HepG2 (cell line): ENCODE data around the gene DTNB. TPM values are rescaled to one million over a fixed set of nuclear protein-coding genes. Genes with fewer than 3 reads are reported as not detected.

Experiments used
- ATAC-seq: fragments of 200-7000 bp; cut with Tn5 transposase; 3 replicates; pipeline ENCODE4 v1.9.1; 2020; ENCODE audit warnings: mild to moderate bottlenecking, moderate library complexity
- BruUV-seq: library from RNA; stranded (reverse); fragments of 400-500 nt; replicated peaks from 2 replicates; lab custom pipeline; 2021; lab: Mats Ljungman, UMichigan
- CTCF ChIA-PET: fragments of 300-600 bp; formaldehyde crosslinking; extraction: SDS; loops from one replicate; lab custom pipeline; 2021; ENCODE audit warnings: low total read pairs, inconsistent platforms, low intra/inter-chr PET ratio; lab: Yijun Ruan, JAX
- POLR2A ChIA-PET: fragments of 350-600 bp; sonication (Branson Sonifier 250); formaldehyde crosslinking; loops from one replicate; lab custom pipeline; 2020; ENCODE audit warnings: antibody characterized with exemption, inconsistent platforms; lab: Yijun Ruan, JAX
- DNase-seq: peaks from one replicate; pipeline ENCODE4 v3.0.0-alpha.2; 2015; ENCODE audit warnings: low spot score
- FAIRE-seq: peaks from 3 replicates; lab custom pipeline; 2011; peaks lifted over from hg19 to GRCh38; lab: Jason Lieb, UNC
- H2AFZ ChIP-seq: one replicate; pipeline ENCODE4 v1.6.1; 2011; ENCODE audit warnings: low read length, inconsistent platforms
- H3K27ac ChIP-seq: fragments of 300-600 bp; 3 replicates; pipeline ENCODE4 v1.8.0; 2011; ENCODE audit warnings: mixed run types, mild to moderate bottlenecking, mixed read lengths, low read length, inconsistent platforms; ENCODE audit not compliant: insufficient read depth; ENCODE audit errors: extremely low read length
- H3K27me3 ChIP-seq, 2 experiments: fragments of 200-600 bp in 1 of 2; 2 replicates in 1 of 2; 3 replicates in 1 of 2; pipeline versions ENCODE4 v1.6.0 to v1.8.0; 2011; ENCODE audit warnings: low read length in 2 of 2, mild to moderate bottlenecking in 2 of 2, moderate library complexity in 2 of 2, inconsistent platforms in 1 of 2; ENCODE audit not compliant: insufficient read depth in 2 of 2, control insufficient read depth in 1 of 2
- H3K36me3 ChIP-seq, 2 experiments: fragments of 200-600 bp in 1 of 2; replicated peaks in 1 of 2; 2 replicates in 1 of 2; 3 replicates in 1 of 2; pipeline versions ENCODE4 v1.5.1 to v1.8.0; 2011; ENCODE audit warnings: low read length in 2 of 2, inconsistent platforms in 1 of 2; ENCODE audit not compliant: insufficient read depth in 2 of 2, control insufficient read depth in 1 of 2
- H3K4me1 ChIP-seq: 2 replicates; pipeline ENCODE4 v1.5.1; 2012; ENCODE audit warnings: low read length, inconsistent platforms; ENCODE audit not compliant: insufficient read depth
- H3K4me2 ChIP-seq: 2 replicates; pipeline ENCODE4 v1.6.0; 2011; ENCODE audit warnings: low read depth, low read length, inconsistent platforms
- H3K4me3 ChIP-seq, 3 experiments: fragments of 200-600 bp in 1 of 3; sonication (generic), shearing (Covaris generic) in 1 of 3; replicated peaks in 1 of 3; 2 replicates each; pipeline ENCODE4 v1.5.1; 2011 to 2016; ENCODE audit warnings: low read length in 3 of 3, inconsistent platforms in 2 of 3, low read depth in 2 of 3, mild to moderate bottlenecking in 2 of 3, control low read depth in 1 of 3, mixed read lengths in 1 of 3; ENCODE audit not compliant: insufficient read depth in 1 of 3
- H3K79me2 ChIP-seq: one replicate; pipeline ENCODE4 v1.6.1; 2011; ENCODE audit warnings: low read length, inconsistent platforms; ENCODE audit not compliant: insufficient read depth
- H3K9ac ChIP-seq: 2 replicates; pipeline ENCODE4 v1.6.0; 2011; ENCODE audit warnings: mild to moderate bottlenecking, low read depth, low read length, inconsistent platforms; ENCODE audit not compliant: insufficient read depth
- H3K9me3 ChIP-seq: 2 replicates; pipeline ENCODE4 v1.5.1; 2012; ENCODE audit warnings: mild to moderate bottlenecking, low read length
- H4K20me1 ChIP-seq: 2 replicates; pipeline ENCODE4 v1.6.0; 2011; ENCODE audit warnings: inconsistent platforms, mild to moderate bottlenecking, low read length, moderate library complexity; ENCODE audit not compliant: insufficient read depth
- CCAR2 ChIP-seq: fragments of 200-400 bp; formaldehyde crosslinking; optimal IDR thresholded peaks from 2 replicates; pipeline ENCODE3; 2018; ENCODE audit warnings: low read depth, mild to moderate bottlenecking, low read length, moderate library complexity
- ISX ChIP-seq: sonication (generic); formaldehyde crosslinking; conservative IDR thresholded peaks from 2 replicates; pipeline ENCODE4 v1.5.0; 2020; ENCODE audit warnings: missing genetic modification reagents
- KLF15 ChIP-seq: sonication (generic); formaldehyde crosslinking; IDR thresholded peaks from 2 replicates; pipeline ENCODE4 v1.8.1; 2023; ENCODE audit warnings: borderline replicate concordance, mild to moderate bottlenecking, inconsistent platforms, missing genetic modification reagents, mixed read lengths
- ZC3H13 ChIP-seq: sonication (generic); formaldehyde crosslinking; IDR thresholded peaks from 2 replicates; pipeline ENCODE4 v1.8.1; 2023; ENCODE audit warnings: mild to moderate bottlenecking, missing genetic modification reagents, moderate library complexity
- ZNF12 ChIP-seq: sonication (generic); formaldehyde crosslinking; IDR thresholded peaks from 2 replicates; pipeline ENCODE4 v1.5.0; 2020; ENCODE audit warnings: missing genetic modification reagents
- ZNF567 ChIP-seq: sonication (generic); formaldehyde crosslinking; IDR thresholded peaks from 2 replicates; pipeline ENCODE4 v1.8.1; 2023; ENCODE audit warnings: mild to moderate bottlenecking, missing genetic modification reagents, borderline replicate concordance
- ZNF598 ChIP-seq: sonication (generic); formaldehyde crosslinking; IDR thresholded peaks from 2 replicates; pipeline ENCODE4 v1.5.1; 2020; ENCODE audit warnings: mild to moderate bottlenecking, missing genetic modification reagents, borderline replicate concordance
- WGBS: methylation state at CpG from one replicate; pipeline ENCODE4 v1.1.6; 2017; ENCODE audit warnings: low lambda C conversion rate; 5-methylcytosine and 5-hydroxymethylcytosine counted together
- in situ Hi-C: cut with HindIII; loops from 2 replicates; pipeline ENCODE4 v1.10.0; 2017; ENCODE audit warnings: low pct_unique_long_range_greater_than_20kb; ENCODE audit not compliant: extremely low pct_ligation_motif_present
- intact Hi-C: fragments of 100-400 bp; cut with micrococcal nuclease; formaldehyde crosslinking; loops from one replicate; pipeline ENCODE4 v1.10.0; 2022; ENCODE audit not compliant: unreplicated experiment
- polyA plus RNA-seq, 8 experiments: library from polyadenylated mRNA; depleted of rRNA in 3 of 8; stranded (reverse) in 7 of 8; unstranded in 1 of 8; fragments of >200 nt; fragmentation: Illumina TruSeq in 4 of 8; extraction: Trizol in 4 of 8; gene quantifications; 2 replicates each; pipeline versions ENCODE4 v1.2.1 to v1.2.3, GENCODE V29; 2011 to 2016; ENCODE audit warnings: low read depth in 4 of 8, missing spikeins in 1 of 8, mixed read lengths in 1 of 8; ENCODE audit not compliant: insufficient read depth in 1 of 8
- total RNA-seq, 5 experiments: library from RNA; depleted of rRNA; stranded (reverse); fragments of >200 nt; fragmentation: Illumina TruSeq; extraction: Trizol; gene quantifications; 2 replicates each; pipeline ENCODE4 v1.2.3, GENCODE V29; 2016; ENCODE audit warnings: low read depth in 1 of 5
- TF ChIP-seq, protein P1 (sequence below): IDR thresholded peaks from 2 replicates; pipeline ENCODE4 v1.4.0; 2020; ENCODE audit warnings: mild to moderate bottlenecking, missing genetic modification reagents
- TF ChIP-seq, protein P2 (sequence below): fragments of 450-650 bp; IDR thresholded peaks from 2 replicates; pipeline ENCODE4 v1.6.1; 2016
- TF ChIP-seq, protein P3 (sequence below): IDR thresholded peaks from 2 replicates; pipeline ENCODE4 v1.6.1; 2016; ENCODE audit warnings: low read depth, missing genetic modification reagents, missing compliant biosample characterization

The DTNB gene
- total and polyA plus RNA-seq, 2 of the 13 experiments (the other 11 are each of a cell fraction or from before 2014, with no cell fraction given): 14.4 to 23.9 TPM

DNA sequence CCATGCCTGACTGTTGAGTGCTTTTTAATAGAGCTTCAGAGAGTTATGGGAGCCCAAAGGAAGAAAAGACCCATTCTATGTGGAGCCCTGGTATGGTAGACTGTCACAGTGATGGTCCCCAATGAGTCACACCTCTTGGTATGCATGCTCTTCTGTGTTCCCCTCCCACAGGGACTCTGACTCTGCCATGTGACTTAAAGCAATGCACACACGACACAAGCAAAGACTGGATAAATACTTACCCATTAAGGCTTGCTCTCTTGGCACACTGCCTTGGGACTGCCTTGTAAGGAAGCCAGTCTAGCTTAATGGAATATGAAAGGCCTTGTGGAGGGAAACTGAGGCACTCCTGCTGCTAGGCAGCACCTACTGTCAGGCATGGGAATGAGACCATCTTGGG is 16.7 kb upstream of the DTNB start (continued):
- TF ChIP-seq, protein P1, sequence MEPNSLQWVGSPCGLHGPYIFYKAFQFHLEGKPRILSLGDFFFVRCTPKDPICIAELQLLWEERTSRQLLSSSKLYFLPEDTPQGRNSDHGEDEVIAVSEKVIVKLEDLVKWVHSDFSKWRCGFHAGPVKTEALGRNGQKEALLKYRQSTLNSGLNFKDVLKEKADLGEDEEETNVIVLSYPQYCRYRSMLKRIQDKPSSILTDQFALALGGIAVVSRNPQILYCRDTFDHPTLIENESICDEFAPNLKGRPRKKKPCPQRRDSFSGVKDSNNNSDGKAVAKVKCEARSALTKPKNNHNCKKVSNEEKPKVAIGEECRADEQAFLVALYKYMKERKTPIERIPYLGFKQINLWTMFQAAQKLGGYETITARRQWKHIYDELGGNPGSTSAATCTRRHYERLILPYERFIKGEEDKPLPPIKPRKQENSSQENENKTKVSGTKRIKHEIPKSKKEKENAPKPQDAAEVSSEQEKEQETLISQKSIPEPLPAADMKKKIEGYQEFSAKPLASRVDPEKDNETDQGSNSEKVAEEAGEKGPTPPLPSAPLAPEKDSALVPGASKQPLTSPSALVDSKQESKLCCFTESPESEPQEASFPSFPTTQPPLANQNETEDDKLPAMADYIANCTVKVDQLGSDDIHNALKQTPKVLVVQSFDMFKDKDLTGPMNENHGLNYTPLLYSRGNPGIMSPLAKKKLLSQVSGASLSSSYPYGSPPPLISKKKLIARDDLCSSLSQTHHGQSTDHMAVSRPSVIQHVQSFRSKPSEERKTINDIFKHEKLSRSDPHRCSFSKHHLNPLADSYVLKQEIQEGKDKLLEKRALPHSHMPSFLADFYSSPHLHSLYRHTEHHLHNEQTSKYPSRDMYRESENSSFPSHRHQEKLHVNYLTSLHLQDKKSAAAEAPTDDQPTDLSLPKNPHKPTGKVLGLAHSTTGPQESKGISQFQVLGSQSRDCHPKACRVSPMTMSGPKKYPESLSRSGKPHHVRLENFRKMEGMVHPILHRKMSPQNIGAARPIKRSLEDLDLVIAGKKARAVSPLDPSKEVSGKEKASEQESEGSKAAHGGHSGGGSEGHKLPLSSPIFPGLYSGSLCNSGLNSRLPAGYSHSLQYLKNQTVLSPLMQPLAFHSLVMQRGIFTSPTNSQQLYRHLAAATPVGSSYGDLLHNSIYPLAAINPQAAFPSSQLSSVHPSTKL (CRISPR knock-in tag): peak; percentile 49
- TF ChIP-seq, protein P2, sequence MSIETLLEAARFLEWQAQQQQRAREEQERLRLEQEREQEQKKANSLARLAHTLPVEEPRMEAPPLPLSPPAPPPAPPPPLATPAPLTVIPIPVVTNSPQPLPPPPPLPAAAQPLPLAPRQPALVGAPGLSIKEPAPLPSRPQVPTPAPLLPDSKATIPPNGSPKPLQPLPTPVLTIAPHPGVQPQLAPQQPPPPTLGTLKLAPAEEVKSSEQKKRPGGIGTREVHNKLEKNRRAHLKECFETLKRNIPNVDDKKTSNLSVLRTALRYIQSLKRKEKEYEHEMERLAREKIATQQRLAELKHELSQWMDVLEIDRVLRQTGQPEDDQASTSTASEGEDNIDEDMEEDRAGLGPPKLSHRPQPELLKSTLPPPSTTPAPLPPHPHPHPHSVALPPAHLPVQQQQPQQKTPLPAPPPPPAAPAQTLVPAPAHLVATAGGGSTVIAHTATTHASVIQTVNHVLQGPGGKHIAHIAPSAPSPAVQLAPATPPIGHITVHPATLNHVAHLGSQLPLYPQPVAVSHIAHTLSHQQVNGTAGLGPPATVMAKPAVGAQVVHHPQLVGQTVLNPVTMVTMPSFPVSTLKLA: peak; percentile 41; the same call in 1 of the 2 replicates

DNA sequence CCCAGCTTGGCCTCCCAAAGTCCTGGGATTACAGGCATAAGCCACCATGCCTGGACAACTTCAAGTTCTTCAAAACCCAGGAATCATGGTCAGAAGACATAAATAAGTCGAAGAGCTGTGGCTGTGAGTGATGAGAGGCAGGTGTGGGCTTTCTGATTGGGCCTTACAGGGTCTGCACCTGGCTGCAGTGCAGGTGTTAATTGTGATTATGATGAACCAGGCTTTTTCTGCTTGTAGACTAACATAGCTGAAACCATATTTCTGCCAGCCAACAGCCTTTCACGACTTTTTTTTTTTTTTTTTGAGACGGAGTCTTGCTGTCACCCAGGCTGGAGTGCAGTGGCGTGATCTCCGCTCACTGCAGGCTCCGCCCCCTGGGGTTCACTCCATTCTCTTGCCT is 14.9 kb upstream of the DTNB start:
- no TSS peak for BruUV-seq
- Histone ChIP-seq H3K9ac (no peak overlapping the region), H3K4me3 (no peak overlapping the region), H3K79me2 (no peaks in the 10 kb centered on the region), H3K36me3 (no peaks in the 10 kb centered on the region), H3K9me3 (no peaks in the 10 kb centered on the region), H3K27ac (no peak overlapping the region), H3K27me3 (no peaks in the 10 kb centered on the region; a peak in 2 of 5 replicates), H3K4me2 (no peak overlapping the region), H4K20me1 (no peaks in the 10 kb centered on the region), H3K4me1 (peaks cover 47% of the 10 kb centered on the region), H2AFZ (no peak overlapping the region)
- no peak for FAIRE-seq
- no peak for DNase-seq
- in situ Hi-C loops (no loop called here), intact Hi-C loops (no loop called here)
- 46% methylated on average over 6 of the region's 6 CpGs for WGBS
- no peak for ATAC-seq
- ChIA-PET POLR2A (no interaction called here), CTCF (no interaction called here)
- TF ChIP-seq KLF15 (no peak), ZNF12 (no peak), ZNF598 (CRISPR knock-in tag) (no peak), ZNF567 (no peak), CCAR2 (no peak), ISX (CRISPR knock-in tag) (no peak), ZC3H13 (CRISPR knock-in tag) (no peak)
- TF ChIP-seq, protein P3, sequence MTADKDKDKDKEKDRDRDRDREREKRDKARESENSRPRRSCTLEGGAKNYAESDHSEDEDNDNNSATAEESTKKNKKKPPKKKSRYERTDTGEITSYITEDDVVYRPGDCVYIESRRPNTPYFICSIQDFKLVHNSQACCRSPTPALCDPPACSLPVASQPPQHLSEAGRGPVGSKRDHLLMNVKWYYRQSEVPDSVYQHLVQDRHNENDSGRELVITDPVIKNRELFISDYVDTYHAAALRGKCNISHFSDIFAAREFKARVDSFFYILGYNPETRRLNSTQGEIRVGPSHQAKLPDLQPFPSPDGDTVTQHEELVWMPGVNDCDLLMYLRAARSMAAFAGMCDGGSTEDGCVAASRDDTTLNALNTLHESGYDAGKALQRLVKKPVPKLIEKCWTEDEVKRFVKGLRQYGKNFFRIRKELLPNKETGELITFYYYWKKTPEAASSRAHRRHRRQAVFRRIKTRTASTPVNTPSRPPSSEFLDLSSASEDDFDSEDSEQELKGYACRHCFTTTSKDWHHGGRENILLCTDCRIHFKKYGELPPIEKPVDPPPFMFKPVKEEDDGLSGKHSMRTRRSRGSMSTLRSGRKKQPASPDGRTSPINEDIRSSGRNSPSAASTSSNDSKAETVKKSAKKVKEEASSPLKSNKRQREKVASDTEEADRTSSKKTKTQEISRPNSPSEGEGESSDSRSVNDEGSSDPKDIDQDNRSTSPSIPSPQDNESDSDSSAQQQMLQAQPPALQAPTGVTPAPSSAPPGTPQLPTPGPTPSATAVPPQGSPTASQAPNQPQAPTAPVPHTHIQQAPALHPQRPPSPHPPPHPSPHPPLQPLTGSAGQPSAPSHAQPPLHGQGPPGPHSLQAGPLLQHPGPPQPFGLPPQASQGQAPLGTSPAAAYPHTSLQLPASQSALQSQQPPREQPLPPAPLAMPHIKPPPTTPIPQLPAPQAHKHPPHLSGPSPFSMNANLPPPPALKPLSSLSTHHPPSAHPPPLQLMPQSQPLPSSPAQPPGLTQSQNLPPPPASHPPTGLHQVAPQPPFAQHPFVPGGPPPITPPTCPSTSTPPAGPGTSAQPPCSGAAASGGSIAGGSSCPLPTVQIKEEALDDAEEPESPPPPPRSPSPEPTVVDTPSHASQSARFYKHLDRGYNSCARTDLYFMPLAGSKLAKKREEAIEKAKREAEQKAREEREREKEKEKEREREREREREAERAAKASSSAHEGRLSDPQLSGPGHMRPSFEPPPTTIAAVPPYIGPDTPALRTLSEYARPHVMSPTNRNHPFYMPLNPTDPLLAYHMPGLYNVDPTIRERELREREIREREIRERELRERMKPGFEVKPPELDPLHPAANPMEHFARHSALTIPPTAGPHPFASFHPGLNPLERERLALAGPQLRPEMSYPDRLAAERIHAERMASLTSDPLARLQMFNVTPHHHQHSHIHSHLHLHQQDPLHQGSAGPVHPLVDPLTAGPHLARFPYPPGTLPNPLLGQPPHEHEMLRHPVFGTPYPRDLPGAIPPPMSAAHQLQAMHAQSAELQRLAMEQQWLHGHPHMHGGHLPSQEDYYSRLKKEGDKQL (CRISPR knock-in tag): no peak
